BJ (cell line): ENCODE data around the gene AVPR2. TPM values are rescaled to one million over a fixed set of nuclear protein-coding genes. Genes with fewer than 3 reads are reported as not detected.

Source experiments
- CTCF ChIA-PET: fragments of 350-600 bp; formaldehyde crosslinking; extraction: SDS; loops from one replicate; lab custom pipeline; 2021; ENCODE audit warnings: antibody characterized with exemption, inconsistent platforms; lab: Yijun Ruan, JAX
- POLR2A ChIA-PET: fragments of 300-600 bp; sonication (Branson Sonifier 250); formaldehyde crosslinking; extraction: SDS; loops from one replicate; lab custom pipeline; 2021; ENCODE audit warnings: antibody characterized with exemption; lab: Charles Lee
- DNase-seq: peaks from one replicate; pipeline ENCODE4 v3.0.0-alpha.2; 2011; ENCODE audit warnings: low read depth
- H3K27me3 ChIP-seq: 2 replicates; pipeline ENCODE4 v1.6.0; 2011; ENCODE audit warnings: low read length; ENCODE audit not compliant: control insufficient read depth, insufficient read depth
- H3K36me3 ChIP-seq: 2 replicates; pipeline ENCODE4 v1.5.1; 2011; ENCODE audit warnings: low read length; ENCODE audit not compliant: control insufficient read depth, insufficient read depth
- H3K4me3 ChIP-seq: 2 replicates; pipeline ENCODE4 v1.5.1; 2011; ENCODE audit warnings: low read depth, mild to moderate bottlenecking, control low read depth, low read length
- CTCF ChIP-seq: IDR thresholded peaks from 2 replicates; pipeline ENCODE4 v1.5.1; 2011; ENCODE audit warnings: low read depth, mild to moderate bottlenecking, control low read depth, inconsistent platforms, low read length, moderate library complexity; ENCODE audit not compliant: insufficient read depth
- polyA plus RNA-seq: library from polyadenylated mRNA; depleted of rRNA; stranded (reverse); fragments of >200 nt; gene quantifications from 2 replicates; pipeline ENCODE4 v1.2.3, GENCODE V29; 2011

The AVPR2 gene
- polyA plus RNA-seq, 1 experiment: not detected

GRCh38 chrX:153897899-153898298 is 6.6 kb upstream of the AVPR2 start:
- ChIA-PET CTCF (no interaction called here), POLR2A (no interaction called here)
- no peak for TF ChIP-seq CTCF
- DNase-seq: no peak
- Histone ChIP-seq H3K27me3 (no peaks in the 10 kb centered on the region), H3K4me3 (no peak overlapping the region), H3K36me3 (no peaks in the 10 kb centered on the region)

GRCh38 chrX:153900831-153901752 is 3.4 kb upstream of the AVPR2 start:
- no peak overlapping the region for H3K4me3 ChIP-seq
- H3K36me3 ChIP-seq: no peaks in the 10 kb centered on the region
- H3K27me3 ChIP-seq: no peaks in the 10 kb centered on the region
- TF ChIP-seq CTCF: no peak
- CTCF ChIA-PET: interaction anchor here (0.7 to 1.1 kb wide), 3 partner anchors 13 to 22 kb away, joined by 4 to 6 read pairs (median 4); no protein-coding TSS in a partner anchor
- POLR2A ChIA-PET: no interaction called here
- peak; percentile 80 for DNase-seq

GRCh38 chrX:153901753-153902140 is 2.7 kb upstream of the AVPR2 start:
- H3K27me3 ChIP-seq: no peaks in the 10 kb centered on the region
- H3K4me3 ChIP-seq: no peak overlapping the region
- TF ChIP-seq CTCF: no peak
- POLR2A ChIA-PET: no interaction called here
- CTCF ChIA-PET: no interaction called here
- no peak for DNase-seq
- H3K36me3 ChIP-seq: no peaks in the 10 kb centered on the region

GRCh38 chrX:153902385-153902784 is 2.1 kb upstream of the AVPR2 start:
- Histone ChIP-seq H3K27me3 (no peaks in the 10 kb centered on the region), H3K4me3 (no peak overlapping the region), H3K36me3 (no peaks in the 10 kb centered on the region)
- DNase-seq: no peak
- POLR2A ChIA-PET: no interaction called here
- CTCF ChIA-PET: no interaction called here
- no peak for TF ChIP-seq CTCF

- DNase-seq: no peak
- POLR2A ChIA-PET: no interaction called here
- H3K4me3 ChIP-seq: no peak overlapping the region
- TF ChIP-seq CTCF: no peak
- no peaks in the 10 kb centered on the region for H3K27me3 ChIP-seq
- CTCF ChIA-PET: no interaction called here
- H3K36me3 ChIP-seq: no peaks in the 10 kb centered on the region
Measured at GRCh38 chrX:153903238-153903980, 1.1 kb upstream of the AVPR2 start.
